Esophagus (tissue), 2 donors: ENCODE measurements around the gene NCAPD3. TPM values are rescaled to one million over a fixed set of nuclear protein-coding genes. Genes with fewer than 3 reads are reported as not detected.
A peak's percentile ranks its signal among the peaks of the same experiment; 100 is the strongest.

Experiments used
- H3K27ac ChIP-seq, 2 donors: one replicate each; pipeline ENCODE4 v1.5.1; 2013; ENCODE audit warnings: low read depth in 2 of 2, mild to moderate bottlenecking in 2 of 2, inconsistent platforms in 1 of 2, low read length in 1 of 2, moderate library complexity in 1 of 2
- H3K27me3 ChIP-seq, 2 donors: one replicate each; pipeline ENCODE4 v1.6.1; 2013; ENCODE audit warnings: low read length in 2 of 2, control low read depth in 1 of 2, mild to moderate bottlenecking in 1 of 2; ENCODE audit not compliant: insufficient read depth in 2 of 2, control insufficient read depth in 1 of 2
- H3K36me3 ChIP-seq, 2 donors: one replicate each; pipeline ENCODE4 v1.6.1; 2013; ENCODE audit warnings: low read length in 1 of 2; ENCODE audit not compliant: control insufficient read depth in 2 of 2, insufficient read depth in 2 of 2
- H3K4me1 ChIP-seq, 2 donors: one replicate each; pipeline ENCODE4 v1.6.1; 2013; ENCODE audit warnings: low read length in 1 of 2; ENCODE audit not compliant: control insufficient read depth in 2 of 2, insufficient read depth in 2 of 2
- H3K4me3 ChIP-seq, 2 donors: one replicate each; pipeline ENCODE4 v1.5.1; 2013; ENCODE audit warnings: low read length in 2 of 2, mild to moderate bottlenecking in 2 of 2, low read depth in 1 of 2, moderate library complexity in 1 of 2
- H3K9me3 ChIP-seq, 2 donors: one replicate each; pipeline ENCODE4 v1.6.1; 2013; ENCODE audit warnings: mild to moderate bottlenecking in 2 of 2, low read depth in 1 of 2, low read length in 1 of 2, moderate library complexity in 1 of 2; ENCODE audit not compliant: control insufficient read depth in 2 of 2, insufficient read depth in 1 of 2
- WGBS, 2 donors: extraction: QIAGEN DNeasy Blood & Tissue Kit; methylation state at CpG; one replicate each; pipeline ENCODE4 v1.1.7; 2013; 5-methylcytosine and 5-hydroxymethylcytosine counted together
- polyA plus RNA-seq, 2 donors: library from polyadenylated mRNA; stranded (reverse); fragments of 200-250 nt; gene quantifications; one replicate each; pipeline ENCODE4 v1.2.3, GENCODE V29; 2013
- donor health status: healthy with polysubstance abuse.
- donor health status: Bipolar disorder and iron deficiency.

NCAPD3 gene
- polyA plus RNA-seq, 2 donors: 4.7 to 8.9 TPM

GRCh38 chr11:134155456-134155855 is 68.3 kb downstream of the NCAPD3 start:
- H3K27ac ChIP-seq: no peak overlapping the region
- no peak overlapping the region for H3K4me3 ChIP-seq
- 88 to 89% methylated on average over 16 of the region's 16 CpGs for WGBS, 2 donors
- no peaks in the 10 kb centered on the region for H3K9me3 ChIP-seq
- no peaks in the 10 kb centered on the region for H3K27me3 ChIP-seq
- peaks cover 11 to 34% of the 10 kb centered on the region in 2 donors for H3K36me3 ChIP-seq
- H3K4me1 ChIP-seq: no peaks in the 10 kb centered on the region

GRCh38 chr11:134154441-134154840 is 69.3 kb downstream of the NCAPD3 start:
- H3K4me3 ChIP-seq: no peak overlapping the region
- WGBS, 2 donors: 78 to 82% methylated on average over 10 to 11 of the region's 11 CpGs

GRCh38 chr11:134153147-134153905 is 70.4 kb downstream of the NCAPD3 start:
- Histone ChIP-seq H3K36me3 (peaks cover 17 to 35% of the 10 kb centered on the region in 2 donors), H3K27ac (no peak overlapping the region), H3K4me3 (no peak overlapping the region), H3K9me3 (no peaks in the 10 kb centered on the region), H3K27me3 (no peaks in the 10 kb centered on the region), H3K4me1 (no peaks in the 10 kb centered on the region)
- 92 to 93% methylated on average over 30 of the region's 30 CpGs for WGBS, 2 donors

More at GRCh38 chr11:134154441-134154840, 69.3 kb downstream of the NCAPD3 start:
- no peaks in the 10 kb centered on the region for H3K4me1 ChIP-seq
- H3K27ac ChIP-seq: no peak overlapping the region
- no peaks in the 10 kb centered on the region for H3K9me3 ChIP-seq
- no peaks in the 10 kb centered on the region for H3K27me3 ChIP-seq
- peaks cover 11 to 32% of the 10 kb centered on the region in 2 donors for H3K36me3 ChIP-seq

- Histone ChIP-seq H3K36me3 (peaks cover 12 to 29% of the 10 kb centered on the region in 2 donors), H3K4me1 (no peaks in the 10 kb centered on the region), H3K9me3 (no peaks in the 10 kb centered on the region), H3K27ac (no peak overlapping the region), H3K4me3 (no peak overlapping the region), H3K27me3 (no peaks in the 10 kb centered on the region)
- 78 to 86% methylated on average over 9 of the region's 9 CpGs for WGBS, 2 donors
These were observed 71.1 kb downstream of the NCAPD3 start for GRCh38 chr11:134152696-134153095.

GRCh38 chr11:134151083-134151747 is 72.6 kb downstream of the NCAPD3 start:
- 88 to 93% methylated on average over 10 of the region's 10 CpGs for WGBS, 2 donors
- peaks cover 9 to 23% of the 10 kb centered on the region in 2 donors for H3K36me3 ChIP-seq
- H3K4me1 ChIP-seq: no peaks in the 10 kb centered on the region
- no peak overlapping the region for H3K4me3 ChIP-seq
- no peaks in the 10 kb centered on the region for H3K9me3 ChIP-seq
- peak overlapping the region in 1 of 2 donors; percentile 22 for H3K27ac ChIP-seq
- no peaks in the 10 kb centered on the region for H3K27me3 ChIP-seq

GRCh38 chr11:134150195-134150903 is 73.4 kb downstream of the NCAPD3 start:
- Histone ChIP-seq H3K4me3 (no peak overlapping the region), H3K4me1 (no peaks in the 10 kb centered on the region), H3K9me3 (no peaks in the 10 kb centered on the region), H3K36me3 (peaks cover 9 to 18% of the 10 kb centered on the region in 2 donors), H3K27me3 (no peaks in the 10 kb centered on the region), H3K27ac (peak overlapping the region in 1 of 2 donors; percentile 35)
- WGBS, 2 donors: 86 to 87% methylated on average over 12 of the region's 12 CpGs

- 93 to 94% methylated on average over 16 of the region's 16 CpGs for WGBS, 2 donors
- no peak overlapping the region for H3K27ac ChIP-seq
- H3K36me3 ChIP-seq: peaks cover 9 to 18% of the 10 kb centered on the region in 2 donors
- H3K9me3 ChIP-seq: peaks cover 0 to under 1% of the 10 kb centered on the region in 2 donors
- no peaks in the 10 kb centered on the region for H3K4me1 ChIP-seq
- no peaks in the 10 kb centered on the region for H3K27me3 ChIP-seq
- H3K4me3 ChIP-seq: no peak overlapping the region
These were observed 74.4 kb downstream of the NCAPD3 start for GRCh38 chr11:134149371-134149770.

- 94 to 97% methylated on average over 3 of the region's 3 CpGs for WGBS, 2 donors
- Histone ChIP-seq H3K36me3 (peaks cover 6 to 7% of the 10 kb centered on the region in 2 donors), H3K4me1 (no peaks in the 10 kb centered on the region), H3K27ac (no peak overlapping the region), H3K9me3 (peaks cover 0 to 2% of the 10 kb centered on the region in 2 donors), H3K27me3 (no peaks in the 10 kb centered on the region), H3K4me3 (no peak overlapping the region)
These were observed 77.2 kb downstream of the NCAPD3 start for GRCh38 chr11:134146598-134146997.

GRCh38 chr11:134145715-134146114 is 78.1 kb downstream of the NCAPD3 start:
- H3K36me3 ChIP-seq: peaks cover 6 to 7% of the 10 kb centered on the region in 2 donors
- H3K27ac ChIP-seq: no peak overlapping the region
- no peaks in the 10 kb centered on the region for H3K27me3 ChIP-seq
- no peaks in the 10 kb centered on the region for H3K4me1 ChIP-seq
- 80 to 89% methylated on average over 8 of the region's 8 CpGs for WGBS, 2 donors
- H3K4me3 ChIP-seq: no peak overlapping the region
- peaks cover 0 to 4% of the 10 kb centered on the region in 2 donors for H3K9me3 ChIP-seq
